HG03521 (cell line): ENCODE measurements around the gene TPTE.
"Not testable (repeated sequence)": the region's sequence is repeated elsewhere in the genome, so short reads cannot be mapped to it uniquely, and the experiment has no call there.

Experiments used
- ATAC-seq: cut with Tn5 transposase; IDR thresholded peaks from one replicate; pipeline ENCODE4 v1.9.1; 2021; ENCODE audit warnings: mild to moderate bottlenecking, moderate library complexity; ENCODE audit not compliant: unreplicated experiment

TPTE gene

GRCh38 chr21:10521091-10521598, at the start of gene TPTE:
Gene TPTE (plus strand): TSS chr21:10521583. CDS start chr21:10538724, 17,141 bp downstream.
- no peak for ATAC-seq

- not testable (repeated sequence) for ATAC-seq
Observed at GRCh38 chr21:10471999-10472398, 49.4 kb upstream of the TPTE start.

- not testable (repeated sequence) for ATAC-seq
Observed at GRCh38 chr21:10477794-10478193, 43.6 kb upstream of the TPTE start.

GRCh38 chr21:10479875-10480274, 41.5 kb upstream of the TPTE start:
- not testable (repeated sequence) for ATAC-seq

DNA sequence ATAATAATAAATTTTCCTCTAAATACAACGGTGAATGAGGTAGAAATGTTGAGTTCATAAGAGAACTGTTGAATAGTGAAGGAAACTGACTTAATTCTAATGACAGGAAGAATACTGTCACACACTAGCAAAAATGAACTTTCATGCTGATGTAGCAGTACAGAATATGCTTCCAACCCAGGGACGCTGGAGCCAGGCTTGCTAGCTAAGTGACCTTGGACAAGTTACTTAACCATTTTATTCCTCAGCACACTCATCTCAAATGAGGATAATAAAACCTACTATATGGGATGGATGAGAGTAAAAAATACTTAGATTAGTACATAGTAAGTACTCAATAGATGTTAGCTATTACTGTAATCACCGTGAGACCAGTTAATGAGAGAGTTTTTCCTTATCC, 36.5 kb upstream of the TPTE start:
- ATAC-seq: not testable (repeated sequence)

GRCh38 chr21:10490453-10490852, 30.9 kb upstream of the TPTE start:
- not testable (repeated sequence) for ATAC-seq

- no peak for ATAC-seq
Observed at GRCh38 chr21:10511116-10511515, 10.3 kb upstream of the TPTE start.

GRCh38 chr21:10516889-10517288, 4.5 kb upstream of the TPTE start:
- ATAC-seq: not testable (repeated sequence)

- ATAC-seq: not testable (repeated sequence)
Observed at GRCh38 chr21:10517904-10518303, 3.5 kb upstream of the TPTE start.

DNA sequence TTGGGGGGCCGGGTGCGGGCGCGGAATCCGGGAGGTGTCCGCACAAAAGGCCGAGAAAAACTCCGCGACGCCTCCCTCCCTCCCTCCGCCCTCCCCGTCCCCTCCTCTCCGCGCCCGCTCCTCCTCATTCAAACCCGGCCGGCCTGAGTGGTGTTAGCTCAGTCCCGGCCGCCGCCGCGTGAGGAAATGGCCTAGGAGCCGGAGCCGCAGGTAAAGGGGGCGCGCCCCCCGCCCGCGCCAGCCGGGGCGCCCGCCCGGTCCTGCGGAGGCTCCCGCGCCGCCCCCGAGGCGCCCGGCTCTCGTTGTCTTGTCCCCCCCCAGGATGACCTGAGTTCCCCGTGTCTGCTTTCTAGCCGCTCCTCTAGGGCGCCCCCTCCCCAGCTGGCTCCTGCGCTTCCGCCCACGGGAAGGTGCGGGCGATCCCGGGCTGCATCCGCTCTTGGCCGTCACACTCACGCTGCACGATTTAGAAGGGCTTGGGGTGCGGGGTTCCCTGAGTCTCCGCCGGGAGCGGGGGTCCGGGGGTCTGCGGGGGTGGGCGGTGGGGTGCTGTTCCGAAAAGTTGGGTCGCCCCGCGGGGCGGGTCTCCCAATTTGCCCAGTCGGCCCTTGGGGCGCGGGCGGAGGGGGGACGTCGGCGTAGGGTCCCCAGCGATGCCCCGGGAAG, 585 bp downstream of the TPTE start:
- ATAC-seq: not testable (repeated sequence)

DNA sequence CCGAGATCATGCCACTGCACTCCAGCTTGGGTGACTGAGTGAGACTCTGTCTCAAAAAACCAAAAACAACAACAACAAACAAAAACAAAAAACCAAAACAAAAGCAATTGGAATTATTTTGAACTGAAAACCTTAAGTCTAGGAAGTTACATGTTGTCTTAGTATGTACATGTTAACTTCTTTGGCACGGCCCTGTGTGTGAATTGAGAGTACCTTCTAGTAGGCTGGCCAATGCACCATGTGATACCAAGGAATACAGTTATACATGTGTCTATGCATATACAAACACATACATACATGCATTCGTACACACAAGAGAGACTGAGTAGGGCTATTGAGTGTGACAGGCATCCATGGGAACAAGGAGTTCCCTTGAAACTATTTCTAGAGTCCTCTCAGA, 18.6 kb downstream of the TPTE start:
- no peak for ATAC-seq

DNA sequence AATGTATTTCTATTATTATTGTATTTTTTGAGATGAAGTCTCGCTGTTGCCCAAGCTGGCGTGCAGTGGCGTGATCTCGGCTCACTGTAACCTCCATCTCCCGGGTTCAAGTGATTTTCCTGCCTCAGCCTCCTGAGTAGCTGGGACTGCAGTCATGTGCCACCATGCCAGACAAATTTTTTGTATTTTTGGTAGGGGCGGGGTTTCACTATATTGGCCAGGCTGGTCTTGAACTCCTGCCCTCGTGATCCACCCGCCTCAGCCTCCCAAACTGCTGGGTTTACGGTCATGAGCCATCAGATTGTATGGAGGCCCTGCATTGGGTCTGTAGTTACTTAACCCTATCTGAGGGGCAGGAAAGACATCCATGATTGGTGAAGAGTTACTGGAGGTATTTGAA, 23.0 kb downstream of the TPTE start:
- ATAC-seq: not testable (repeated sequence)

DNA sequence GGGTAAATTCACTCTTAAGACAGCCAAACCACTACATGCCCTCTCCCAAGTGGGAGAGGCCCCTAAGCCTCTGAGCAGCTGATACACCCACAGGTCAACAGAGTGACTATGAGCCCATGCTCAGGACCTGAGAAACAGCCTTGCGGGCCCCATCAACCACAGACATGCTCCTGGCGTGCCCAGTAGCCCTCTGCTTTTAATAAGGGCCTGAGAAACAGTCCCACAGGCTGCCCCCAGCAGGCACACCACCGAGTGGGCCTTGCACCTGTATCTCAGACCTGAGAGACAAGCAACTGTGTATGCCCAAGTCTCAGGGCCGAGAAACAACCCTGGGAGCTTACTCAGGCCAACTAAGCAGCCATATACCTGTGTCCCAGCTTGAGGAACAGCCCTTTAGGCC, 26.5 kb downstream of the TPTE start:
- ATAC-seq: not testable (repeated sequence)

GRCh38 chr21:10548331-10548954, 27.1 kb downstream of the TPTE start:
- not testable (repeated sequence) for ATAC-seq

- ATAC-seq: not testable (repeated sequence)
Observed at GRCh38 chr21:10570803-10571202, 49.4 kb downstream of the TPTE start.

DNA sequence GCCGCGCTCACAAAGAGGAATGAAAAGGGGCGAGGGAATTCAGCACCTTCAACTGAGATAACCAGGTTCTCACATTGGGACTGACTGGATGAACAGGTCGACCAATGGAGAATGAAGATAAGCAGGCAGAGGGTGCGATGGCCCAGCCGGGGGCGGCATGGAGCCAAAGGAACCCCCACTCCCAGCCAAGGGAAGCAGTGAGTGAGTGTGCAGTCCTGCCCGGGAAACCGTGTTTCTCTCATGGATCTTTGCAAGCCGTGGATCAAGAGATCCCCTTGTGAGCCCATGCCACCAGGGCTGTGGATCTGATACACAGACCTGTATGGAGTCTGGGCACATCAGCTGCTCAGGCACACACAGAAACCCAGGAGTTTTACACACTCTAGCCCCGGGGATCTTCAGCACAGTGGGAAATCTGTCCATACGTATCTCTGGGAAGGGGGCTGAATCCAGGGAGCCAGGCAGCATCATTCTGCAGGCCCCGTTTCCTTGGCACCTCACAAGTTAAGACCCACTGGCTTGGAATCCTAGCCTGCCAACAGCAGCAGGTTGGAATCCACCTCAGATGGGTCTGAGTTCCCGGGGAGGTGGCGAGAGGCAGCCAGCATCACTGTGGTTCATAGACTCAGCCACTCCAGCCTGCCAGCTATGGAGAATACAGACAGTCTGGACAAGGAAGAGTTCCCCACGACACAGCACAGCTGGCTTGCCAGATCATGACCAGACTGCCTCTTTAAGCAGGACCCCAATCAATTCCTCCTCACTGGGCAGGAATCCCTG, 53.3 kb downstream of the TPTE start:
- not testable (repeated sequence) for ATAC-seq

DNA sequence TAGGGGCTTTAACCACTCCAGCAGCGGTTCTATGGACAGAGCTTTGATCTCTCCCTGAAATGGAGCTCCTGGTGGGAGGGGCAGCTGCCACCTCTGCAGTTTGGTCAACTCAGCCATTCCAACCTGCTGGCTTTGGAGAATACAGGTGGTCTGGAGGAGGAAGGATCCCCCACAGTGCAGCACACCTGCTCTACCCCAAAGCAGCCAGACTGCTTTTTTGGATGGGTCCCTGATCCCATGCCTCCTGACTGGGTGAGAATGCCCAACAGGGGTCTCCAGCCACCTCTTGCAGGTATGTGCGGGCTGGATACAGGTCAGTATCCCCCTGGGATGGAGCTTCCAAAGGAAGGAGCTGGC, 53.9 kb downstream of the TPTE start:
- no peak for ATAC-seq

DNA sequence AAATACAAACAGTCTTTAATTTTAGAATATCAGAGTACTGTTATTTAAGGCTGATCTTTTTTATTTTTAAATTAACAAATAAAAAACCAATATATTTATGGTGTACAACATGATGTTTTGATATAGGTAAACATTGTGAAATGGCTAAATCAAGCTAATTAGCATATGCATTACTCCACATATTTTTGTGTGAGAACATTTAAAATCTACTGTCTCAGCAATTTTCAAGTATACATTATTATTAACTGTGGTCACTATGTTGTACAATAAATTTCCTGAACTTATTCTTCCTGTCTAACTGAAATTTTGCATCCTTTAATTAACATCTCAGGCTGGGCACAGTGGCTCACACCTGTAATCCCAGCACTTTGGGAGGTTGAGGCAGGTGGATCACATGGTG, 57.5 kb downstream of the TPTE start:
- not testable (repeated sequence) for ATAC-seq

GRCh38 chr21:10589115-10589514, 67.7 kb downstream of the TPTE start:
- not testable (repeated sequence) for ATAC-seq

DNA sequence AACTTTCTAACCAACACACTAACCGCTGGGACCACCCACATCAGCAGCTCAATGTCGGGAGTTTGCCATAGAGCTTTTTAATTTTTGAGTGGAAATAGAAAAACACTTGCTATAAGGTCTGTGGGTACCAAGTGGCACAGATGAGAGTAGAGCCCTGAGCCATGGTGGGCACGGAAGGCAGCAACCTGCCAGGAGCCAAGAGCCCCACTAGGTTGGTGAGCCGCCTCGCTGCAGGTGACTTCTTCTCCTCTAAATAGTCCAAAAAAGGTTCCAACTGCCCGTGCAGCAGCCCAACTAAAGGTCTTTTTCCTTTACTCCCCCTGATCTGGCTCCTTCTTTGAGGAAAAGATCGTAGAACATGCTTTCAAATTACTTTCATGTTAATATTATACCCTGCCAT, 85.7 kb downstream of the TPTE start:
- not testable (repeated sequence) for ATAC-seq

DNA sequence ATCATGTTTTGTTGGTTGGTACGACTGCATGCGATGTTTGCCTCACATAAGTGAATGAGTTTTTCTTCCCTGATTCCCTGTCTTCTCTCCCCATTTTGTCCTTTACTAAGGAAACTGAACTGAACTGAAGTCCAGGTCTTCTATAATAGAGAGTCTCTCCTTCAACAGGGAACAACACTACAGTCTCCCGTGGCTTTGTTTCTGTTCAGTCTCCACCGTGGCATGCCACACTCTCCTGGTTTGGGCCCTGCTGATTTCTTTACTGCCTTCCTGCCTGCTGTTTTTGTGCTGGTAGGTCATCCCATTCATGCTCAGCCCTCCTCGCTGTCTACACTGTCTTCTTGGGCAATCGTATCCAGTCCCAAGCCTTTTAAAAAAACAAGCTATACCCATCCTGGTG, 92.9 kb downstream of the TPTE start:
- not testable (repeated sequence) for ATAC-seq

DNA sequence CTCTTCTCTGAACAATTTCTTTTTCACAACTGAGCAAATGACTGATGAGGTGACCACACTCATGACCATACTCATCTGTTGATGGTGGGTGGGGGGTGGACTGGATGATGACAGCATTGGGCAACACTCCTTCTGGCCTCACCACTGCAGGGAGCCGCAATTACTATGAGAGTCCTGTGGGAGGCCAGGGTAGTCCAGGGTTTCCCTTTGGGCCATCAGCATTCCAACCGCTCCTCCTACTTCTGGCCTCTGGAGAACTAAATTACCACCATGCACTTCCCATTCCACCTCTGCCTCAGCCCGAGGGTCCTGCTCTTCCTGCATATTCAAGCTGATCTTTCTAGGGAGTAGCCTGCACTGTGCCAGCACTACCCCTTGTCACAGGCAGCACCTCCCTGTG, 94.7 kb downstream of the TPTE start:
- ATAC-seq: not testable (repeated sequence)
